ENCODE results near the gene ITFG1. TPM values are rescaled to one million over a fixed set of nuclear protein-coding genes. Genes with fewer than 3 reads are reported as not detected.

Gene ITFG1
- total and polyA plus RNA-seq, 2 of the 13 experiments (the other 11 are each of a cell fraction or from before 2014, with no cell fraction given): 74.5 to 150 TPM

DNA sequence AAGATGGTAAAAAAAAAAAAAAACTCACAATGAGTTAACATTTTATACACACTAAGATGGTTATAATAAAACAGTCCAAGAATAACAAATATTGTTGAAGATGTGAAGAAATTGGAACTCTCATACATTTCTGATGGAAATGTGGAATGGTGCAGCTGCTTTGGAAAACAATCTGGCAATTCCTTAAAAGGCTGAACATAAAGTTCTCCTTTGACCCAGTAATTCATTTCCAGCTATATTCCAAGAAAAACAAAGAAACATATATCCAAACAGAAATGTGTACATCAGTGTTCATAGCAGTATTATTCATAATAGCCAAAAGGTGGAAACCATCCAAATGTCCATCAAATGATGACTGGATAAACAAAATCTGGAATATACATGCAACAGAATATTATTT is 219.8 kb downstream of the ITFG1 start (continued):
- TF ChIP-seq, protein P1, sequence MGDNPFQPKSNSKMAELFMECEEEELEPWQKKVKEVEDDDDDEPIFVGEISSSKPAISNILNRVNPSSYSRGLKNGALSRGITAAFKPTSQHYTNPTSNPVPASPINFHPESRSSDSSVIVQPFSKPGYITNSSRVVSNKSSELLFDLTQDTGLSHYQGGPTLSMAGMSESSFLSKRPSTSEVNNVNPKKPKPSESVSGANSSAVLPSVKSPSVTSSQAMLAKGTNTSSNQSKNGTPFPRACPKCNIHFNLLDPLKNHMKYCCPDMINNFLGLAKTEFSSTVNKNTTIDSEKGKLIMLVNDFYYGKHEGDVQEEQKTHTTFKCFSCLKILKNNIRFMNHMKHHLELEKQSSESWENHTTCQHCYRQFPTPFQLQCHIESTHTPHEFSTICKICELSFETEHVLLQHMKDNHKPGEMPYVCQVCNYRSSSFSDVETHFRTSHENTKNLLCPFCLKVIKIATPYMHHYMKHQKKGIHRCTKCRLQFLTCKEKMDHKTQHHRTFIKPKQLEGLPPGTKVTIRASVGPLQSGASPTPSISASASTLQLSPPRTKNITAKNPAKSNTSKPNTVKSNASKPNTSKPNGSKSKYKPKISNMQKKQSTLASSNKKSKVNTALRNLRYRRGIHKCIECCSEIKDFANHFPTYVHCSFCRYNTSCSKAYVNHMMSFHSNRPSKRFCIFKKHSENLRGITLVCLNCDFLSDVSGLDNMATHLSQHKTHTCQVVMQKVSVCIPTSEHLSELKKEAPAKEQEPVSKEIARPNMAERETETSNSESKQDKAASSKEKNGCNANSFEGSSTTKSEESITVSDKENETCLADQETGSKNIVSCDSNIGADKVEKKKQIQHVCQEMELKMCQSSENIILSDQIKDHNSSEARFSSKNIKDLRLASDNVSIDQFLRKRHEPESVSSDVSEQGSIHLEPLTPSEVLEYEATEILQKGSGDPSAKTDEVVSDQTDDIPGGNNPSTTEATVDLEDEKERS (CRISPR knock-in tag; IDR thresholded peaks at IDR 0.05): no peak
- TF ChIP-seq HOXD1 (CRISPR knock-in tag; IDR thresholded peaks at IDR 0.05): no peak
- no peak for TF ChIP-seq POLR2AphosphoS2 (IDR thresholded peaks at IDR 0.05; ENCODE audit: low read depth, low read length)
- no peak for TF ChIP-seq KLF9 (CRISPR knock-in tag; IDR thresholded peaks at IDR 0.05; ENCODE audit: low read depth)

DNA sequence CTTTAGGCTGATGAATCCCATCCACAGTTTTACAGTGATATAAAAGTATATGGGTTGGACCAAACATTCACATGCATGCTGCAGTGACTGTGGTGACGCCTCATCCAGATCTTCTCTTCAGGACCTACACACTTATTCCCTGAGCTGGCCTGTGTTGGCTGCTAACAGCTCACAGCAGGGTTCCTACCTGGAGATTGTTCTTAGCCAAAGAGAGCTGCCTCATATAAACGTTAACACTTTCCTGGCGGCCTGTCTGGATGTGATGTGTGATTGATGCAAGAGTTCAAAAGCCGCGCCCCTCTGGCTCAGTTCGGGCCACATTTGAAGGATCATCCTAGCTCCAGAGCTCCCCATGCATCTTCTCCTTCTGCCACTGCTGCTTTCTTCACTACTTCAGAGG is 224.1 kb downstream of the ITFG1 start:
- no peak for FAIRE-seq
- in situ Hi-C loops (cut with HindIII; ENCODE audit: extremely low pct_ligation_motif_present, low pct_unique_long_range_greater_than_20kb): no loop called here
- TF ChIP-seq, protein P2, sequence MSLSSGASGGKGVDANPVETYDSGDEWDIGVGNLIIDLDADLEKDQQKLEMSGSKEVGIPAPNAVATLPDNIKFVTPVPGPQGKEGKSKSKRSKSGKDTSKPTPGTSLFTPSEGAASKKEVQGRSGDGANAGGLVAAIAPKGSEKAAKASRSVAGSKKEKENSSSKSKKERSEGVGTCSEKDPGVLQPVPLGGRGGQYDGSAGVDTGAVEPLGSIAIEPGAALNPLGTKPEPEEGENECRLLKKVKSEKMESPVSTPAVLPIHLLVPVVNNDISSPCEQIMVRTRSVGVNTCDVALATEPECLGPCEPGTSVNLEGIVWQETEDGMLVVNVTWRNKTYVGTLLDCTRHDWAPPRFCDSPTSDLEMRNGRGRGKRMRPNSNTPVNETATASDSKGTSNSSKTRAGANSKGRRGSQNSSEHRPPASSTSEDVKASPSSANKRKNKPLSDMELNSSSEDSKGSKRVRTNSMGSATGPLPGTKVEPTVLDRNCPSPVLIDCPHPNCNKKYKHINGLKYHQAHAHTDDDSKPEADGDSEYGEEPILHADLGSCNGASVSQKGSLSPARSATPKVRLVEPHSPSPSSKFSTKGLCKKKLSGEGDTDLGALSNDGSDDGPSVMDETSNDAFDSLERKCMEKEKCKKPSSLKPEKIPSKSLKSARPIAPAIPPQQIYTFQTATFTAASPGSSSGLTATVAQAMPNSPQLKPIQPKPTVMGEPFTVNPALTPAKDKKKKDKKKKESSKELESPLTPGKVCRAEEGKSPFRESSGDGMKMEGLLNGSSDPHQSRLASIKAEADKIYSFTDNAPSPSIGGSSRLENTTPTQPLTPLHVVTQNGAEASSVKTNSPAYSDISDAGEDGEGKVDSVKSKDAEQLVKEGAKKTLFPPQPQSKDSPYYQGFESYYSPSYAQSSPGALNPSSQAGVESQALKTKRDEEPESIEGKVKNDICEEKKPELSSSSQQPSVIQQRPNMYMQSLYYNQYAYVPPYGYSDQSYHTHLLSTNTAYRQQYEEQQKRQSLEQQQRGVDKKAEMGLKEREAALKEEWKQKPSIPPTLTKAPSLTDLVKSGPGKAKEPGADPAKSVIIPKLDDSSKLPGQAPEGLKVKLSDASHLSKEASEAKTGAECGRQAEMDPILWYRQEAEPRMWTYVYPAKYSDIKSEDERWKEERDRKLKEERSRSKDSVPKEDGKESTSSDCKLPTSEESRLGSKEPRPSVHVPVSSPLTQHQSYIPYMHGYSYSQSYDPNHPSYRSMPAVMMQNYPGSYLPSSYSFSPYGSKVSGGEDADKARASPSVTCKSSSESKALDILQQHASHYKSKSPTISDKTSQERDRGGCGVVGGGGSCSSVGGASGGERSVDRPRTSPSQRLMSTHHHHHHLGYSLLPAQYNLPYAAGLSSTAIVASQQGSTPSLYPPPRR (CRISPR knock-in tag; IDR thresholded peaks at IDR 0.05; ENCODE audit: borderline replicate concordance): no peak
- no peak for TF ChIP-seq ZNF629 (CRISPR knock-in tag; conservative IDR thresholded peaks at IDR 0.05)
- no peak for TF ChIP-seq ZSCAN9 (CRISPR knock-in tag; IDR thresholded peaks at IDR 0.05; ENCODE audit: borderline replicate concordance)
- no peak for TF ChIP-seq ZNF746 (CRISPR knock-in tag; IDR thresholded peaks at IDR 0.05)
- no peak for TF ChIP-seq ZNF652 (CRISPR knock-in tag; IDR thresholded peaks at IDR 0.05; ENCODE audit: borderline replicate concordance, low read depth)
- TF ChIP-seq, protein P3, sequence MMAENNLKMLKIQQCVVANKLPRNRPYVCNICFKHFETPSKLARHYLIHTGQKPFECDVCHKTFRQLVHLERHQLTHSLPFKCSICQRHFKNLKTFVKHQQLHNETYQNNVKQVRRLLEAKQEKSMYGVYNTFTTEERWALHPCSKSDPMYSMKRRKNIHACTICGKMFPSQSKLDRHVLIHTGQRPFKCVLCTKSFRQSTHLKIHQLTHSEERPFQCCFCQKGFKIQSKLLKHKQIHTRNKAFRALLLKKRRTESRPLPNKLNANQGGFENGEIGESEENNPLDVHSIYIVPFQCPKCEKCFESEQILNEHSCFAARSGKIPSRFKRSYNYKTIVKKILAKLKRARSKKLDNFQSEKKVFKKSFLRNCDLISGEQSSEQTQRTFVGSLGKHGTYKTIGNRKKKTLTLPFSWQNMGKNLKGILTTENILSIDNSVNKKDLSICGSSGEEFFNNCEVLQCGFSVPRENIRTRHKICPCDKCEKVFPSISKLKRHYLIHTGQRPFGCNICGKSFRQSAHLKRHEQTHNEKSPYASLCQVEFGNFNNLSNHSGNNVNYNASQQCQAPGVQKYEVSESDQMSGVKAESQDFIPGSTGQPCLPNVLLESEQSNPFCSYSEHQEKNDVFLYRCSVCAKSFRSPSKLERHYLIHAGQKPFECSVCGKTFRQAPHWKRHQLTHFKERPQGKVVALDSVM (CRISPR knock-in tag; IDR thresholded peaks at IDR 0.05): no peak
- TF ChIP-seq, protein P4, sequence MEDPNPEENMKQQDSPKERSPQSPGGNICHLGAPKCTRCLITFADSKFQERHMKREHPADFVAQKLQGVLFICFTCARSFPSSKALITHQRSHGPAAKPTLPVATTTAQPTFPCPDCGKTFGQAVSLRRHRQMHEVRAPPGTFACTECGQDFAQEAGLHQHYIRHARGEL (CRISPR knock-in tag; IDR thresholded peaks at IDR 0.05): no peak
- TF ChIP-seq SUZ12 (IDR thresholded peaks at IDR 0.05; ENCODE audit: low read depth, low read length): no peak
- TF ChIP-seq ZNF713 (CRISPR knock-in tag; IDR thresholded peaks at IDR 0.05): no peak
- no peak for TF ChIP-seq ARID2 (CRISPR knock-in tag; IDR thresholded peaks at IDR 0.05; ENCODE audit: borderline replicate concordance)
- TF ChIP-seq U2AF2 (IDR thresholded peaks at IDR 0.05; ENCODE audit: low read depth, low read length): no peak

More for the DNA sequence above, 224.1 kb downstream of the ITFG1 start:
- 92% methylated on average over 6 of the region's 6 CpGs for WGBS (ENCODE audit: low lambda C conversion rate)
- Histone ChIP-seq H3K27me3 (ENCODE audit: control insufficient read depth in 1 of 2, insufficient read depth in 2 of 2, low read length in 2 of 2) (no peaks in the 10 kb centered on the region), H3K27ac (ENCODE audit: extremely low read length, insufficient read depth, low read length) (no peak overlapping the region), H3K79me2 (ENCODE audit: insufficient read depth, low read length) (no peaks in the 10 kb centered on the region), H3K9ac (ENCODE audit: insufficient read depth, low read depth, low read length) (no peak overlapping the region), H3K9me3 (ENCODE audit: low read length) (no peaks in the 10 kb centered on the region), H3K4me1 (ENCODE audit: insufficient read depth, low read length) (no peaks in the 10 kb centered on the region), H3K4me2 (ENCODE audit: low read depth, low read length) (no peak overlapping the region), H4K20me1 (ENCODE audit: insufficient read depth, low read length) (no peaks in the 10 kb centered on the region), H3K4me3 (replicated peaks in 1 of 3; ENCODE audit: insufficient read depth in 1 of 3, low read depth in 2 of 3, low read length in 3 of 3) (no peak overlapping the region), H2AFZ (ENCODE audit: low read length) (no peak overlapping the region), H3K36me3 (replicated peaks in 1 of 2; ENCODE audit: control insufficient read depth in 1 of 2, insufficient read depth in 2 of 2, low read length in 2 of 2) (no peaks in the 10 kb centered on the region)
- ChIA-PET CTCF (ENCODE audit: low intra/inter-chr PET ratio, low total read pairs) (no interaction called here), POLR2A (no interaction called here)
- DNase-seq (ENCODE audit: low spot score) (no peak), ATAC-seq (no peak)
- intact Hi-C loops (cut with micrococcal nuclease; ENCODE audit: unreplicated experiment): no loop called here
- BruUV-seq (replicated peaks): no TSS peak

Data from HepG2 (cell line).